D721Med (cell line): Measurements from ENCODE around the gene SLC6A8.
"Not testable (repeated sequence)": the region's sequence is repeated elsewhere in the genome, so short reads cannot be mapped to it uniquely, and the experiment has no call there.

Source experiments
- DNase-seq: peaks from one replicate; pipeline ENCODE4 v3.0.0; 2011; ENCODE audit warnings: low spot score; ENCODE audit not compliant: insufficient read length
- FAIRE-seq: peaks from 2 replicates; lab custom pipeline; 2011; peaks lifted over from hg19 to GRCh38; lab: Jason Lieb, UNC
- CTCF ChIP-seq: IDR thresholded peaks from 2 replicates; pipeline ENCODE4 v1.5.1; 2012; ENCODE audit warnings: mild to moderate bottlenecking, control low read depth; ENCODE audit not compliant: insufficient read depth; ENCODE audit errors: missing control alignments

SLC6A8 gene

GRCh38 chrX:153726286-153727122 is 38.8 kb downstream of the SLC6A8 start:
- no peak for DNase-seq
- TF ChIP-seq CTCF, result no peak
- no peak for FAIRE-seq

- DNase-seq (no peak), FAIRE-seq (no peak)
- TF ChIP-seq CTCF, result no peak
Measured at GRCh38 chrX:153727123-153727931, 39.6 kb downstream of the SLC6A8 start.

- no peak for TF ChIP-seq CTCF
- no peak for DNase-seq
- no peak for FAIRE-seq
Measured at GRCh38 chrX:153728095-153728494, 40.4 kb downstream of the SLC6A8 start.

- TF ChIP-seq CTCF, result no peak
- FAIRE-seq (no peak), DNase-seq (no peak)
Measured at GRCh38 chrX:153728951-153729631, 41.4 kb downstream of the SLC6A8 start.

GRCh38 chrX:153730115-153730514 is 42.4 kb downstream of the SLC6A8 start:
- DNase-seq, FAIRE-seq: not testable (repeated sequence)

GRCh38 chrX:153731117-153731844 is 43.6 kb downstream of the SLC6A8 start:
- DNase-seq, result no peak
- no peak for FAIRE-seq
- no peak for TF ChIP-seq CTCF

GRCh38 chrX:153731845-153732215 is 44.1 kb downstream of the SLC6A8 start:
- no peak for DNase-seq
- no peak for TF ChIP-seq CTCF
- no peak for FAIRE-seq
